ENCODE measurements around the gene LRIG3. TPM values are rescaled to one million over a fixed set of nuclear protein-coding genes. Genes with fewer than 3 reads are reported as not detected.

The LRIG3 gene
- total RNA-seq, 4 donors from 2014 or later, result 32.1 to 124 (median 42.4) TPM

GRCh38 chr12:58965568-58965967 lies 45.3 kb upstream of the LRIG3 start:
- H3K4me1 ChIP-seq, result no peaks in the 10 kb centered on the region
- intact Hi-C loops (cut with DNase I), result no loop called here
- no peak for DNase-seq
- H3K27ac ChIP-seq, result no peak overlapping the region
- no peaks in the 10 kb centered on the region for H3K27me3 ChIP-seq
- H3K36me3 ChIP-seq, result no peaks in the 10 kb centered on the region
- no peak overlapping the region for H3K4me3 ChIP-seq
- TF ChIP-seq POLR2A (IDR thresholded peaks at IDR 0.05) (no peak), CTCF (IDR thresholded peaks at IDR 0.05) (no peak)
- 74 to 81% methylated on average over 3 of the region's 3 CpGs for WGBS, 2 donors
- no peaks in the 10 kb centered on the region for H3K9me3 ChIP-seq

- TF ChIP-seq CTCF (IDR thresholded peaks at IDR 0.05) (no peak), POLR2A (IDR thresholded peaks at IDR 0.05) (no peak)
- intact Hi-C loops (cut with DNase I), result no loop called here
These were observed 43.5 kb upstream of the LRIG3 start for GRCh38 chr12:58963844-58964243.

DNA sequence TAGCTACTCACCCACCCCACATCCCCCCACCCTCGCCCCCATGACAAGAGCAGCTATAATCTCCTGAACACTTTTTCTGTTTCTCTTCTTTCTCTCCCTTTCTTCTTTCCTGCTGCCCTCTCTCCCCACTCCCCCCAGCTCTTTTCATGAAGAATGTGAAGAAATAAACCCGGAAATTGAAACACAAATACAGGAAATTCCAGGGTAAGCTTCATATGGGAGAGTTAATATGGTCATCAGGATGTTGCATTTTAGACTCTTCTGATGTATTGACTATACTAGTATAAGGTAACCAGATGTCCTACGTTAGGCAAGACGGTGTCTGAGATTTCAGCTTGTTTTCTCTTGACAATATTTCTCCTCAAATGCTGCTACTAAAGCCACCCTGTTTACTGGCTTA lies 41.6 kb upstream of the LRIG3 start:
- Histone ChIP-seq H3K4me1 (no peaks in the 10 kb centered on the region), H3K36me3 (no peaks in the 10 kb centered on the region), H3K4me3 (no peak overlapping the region), H3K27me3 (no peaks in the 10 kb centered on the region), H3K9me3 (no peaks in the 10 kb centered on the region), H3K27ac (no peak overlapping the region)
- no peak for DNase-seq
- WGBS, 2 donors, result 64 to 72% methylated on average over 4 of the region's 4 CpGs
- TF ChIP-seq CTCF (IDR thresholded peaks at IDR 0.05), result no peak
- no peak for TF ChIP-seq POLR2A (IDR thresholded peaks at IDR 0.05)
- intact Hi-C loops (cut with DNase I), result no loop called here

More at GRCh38 chr12:58963844-58964243, 43.5 kb upstream of the LRIG3 start:
- WGBS, 2 donors, result 80 to 82% methylated on average over 1 of the region's 1 CpG
- Histone ChIP-seq H3K9me3 (no peaks in the 10 kb centered on the region), H3K4me3 (no peak overlapping the region), H3K27ac (no peak overlapping the region), H3K27me3 (no peaks in the 10 kb centered on the region), H3K36me3 (no peaks in the 10 kb centered on the region), H3K4me1 (no peaks in the 10 kb centered on the region)
- no peak for DNase-seq

- no peaks in the 10 kb centered on the region for H3K9me3 ChIP-seq
- no peak for DNase-seq
- H3K36me3 ChIP-seq, result no peaks in the 10 kb centered on the region
- no peak overlapping the region for H3K4me3 ChIP-seq
- no peaks in the 10 kb centered on the region for H3K4me1 ChIP-seq
- TF ChIP-seq CTCF (IDR thresholded peaks at IDR 0.05) (no peak), POLR2A (IDR thresholded peaks at IDR 0.05) (no peak)
- intact Hi-C loops (cut with DNase I), result no loop called here
- 77 to 86% methylated on average over 3 of the region's 3 CpGs for WGBS, 2 donors
- H3K27ac ChIP-seq, result no peak overlapping the region
- no peaks in the 10 kb centered on the region for H3K27me3 ChIP-seq
These were observed 40.9 kb upstream of the LRIG3 start for GRCh38 chr12:58961166-58961565.

DNA sequence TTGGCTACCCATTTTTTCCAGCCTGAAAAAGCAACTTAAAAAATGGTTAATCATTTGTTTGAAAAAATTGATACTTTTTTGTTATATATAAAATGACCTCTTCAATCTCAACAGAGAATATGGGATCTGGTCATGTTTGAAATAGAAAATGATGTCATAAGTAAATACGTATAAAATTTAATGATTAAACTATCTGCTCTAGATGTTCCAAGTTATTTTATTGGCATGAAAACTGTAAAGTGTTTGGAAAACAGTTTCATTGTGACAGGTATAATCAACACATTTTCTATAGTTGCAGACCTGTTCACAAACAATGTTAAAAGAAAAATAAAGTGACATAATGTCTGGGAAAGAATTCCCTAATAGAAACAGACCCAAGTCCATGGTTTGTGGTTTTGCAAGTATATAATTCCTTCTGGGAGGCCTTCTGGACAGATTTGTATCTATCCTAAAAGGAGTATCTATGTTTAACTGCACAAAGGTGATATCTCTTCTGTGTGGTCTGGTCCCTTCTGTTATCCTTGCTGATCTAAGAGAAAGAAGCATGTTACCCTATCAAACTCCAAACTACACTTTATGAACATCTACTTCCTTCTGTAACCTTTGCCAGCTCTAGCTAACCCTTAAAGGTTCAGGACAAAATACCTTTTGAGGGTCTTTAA lies 39.5 kb upstream of the LRIG3 start:
- WGBS, 2 donors, result 83 to 96% methylated on average over 1 of the region's 1 CpG
- Histone ChIP-seq H3K27me3 (no peaks in the 10 kb centered on the region), H3K9me3 (no peaks in the 10 kb centered on the region), H3K4me3 (no peak overlapping the region), H3K27ac (no peak overlapping the region), H3K4me1 (no peaks in the 10 kb centered on the region), H3K36me3 (no peaks in the 10 kb centered on the region)
- intact Hi-C loops (cut with DNase I), result no loop called here
- DNase-seq, result no peak
- TF ChIP-seq POLR2A (IDR thresholded peaks at IDR 0.05) (no peak), CTCF (IDR thresholded peaks at IDR 0.05) (no peak)

Measured in esophagus squamous epithelium (tissue), 5 donors.